ENCODE measurements around the gene NDUFA9.

Gene NDUFA9

GRCh38 chr12:4648501-4649357 is at the start of gene NDUFA9, which contains the start of gene AKAP3:
NDUFA9 (plus strand) TSS chr12:4649114; CDS start chr12:4649127, 13 bp downstream.
AKAP3 (minus strand) TSS chr12:4649051; CDS start chr12:4638196, 10,855 bp downstream.
- peak; percentile 90 for DNase-seq (ENCODE audit: low spot score)

- no peak for DNase-seq (ENCODE audit: low spot score)
Observed at GRCh38 chr12:4603421-4603820, 45.5 kb upstream of the NDUFA9 start.

- no peak for DNase-seq (ENCODE audit: low spot score)
Observed at GRCh38 chr12:4603946-4604345, 45.0 kb upstream of the NDUFA9 start.

GRCh38 chr12:4604684-4605193 is 44.2 kb upstream of the NDUFA9 start:
- DNase-seq (ENCODE audit: low spot score) = peak; percentile 91

GRCh38 chr12:4607056-4607455 is 41.9 kb upstream of the NDUFA9 start:
- DNase-seq (ENCODE audit: low spot score) = no peak

GRCh38 chr12:4609071-4609470 is 39.8 kb upstream of the NDUFA9 start:
- DNase-seq (ENCODE audit: low spot score) = no peak

GRCh38 chr12:4610481-4610880 is 38.4 kb upstream of the NDUFA9 start:
- no peak for DNase-seq (ENCODE audit: low spot score)

GRCh38 chr12:4615667-4616066 is 33.2 kb upstream of the NDUFA9 start:
- no peak for DNase-seq (ENCODE audit: low spot score)

- no peak for DNase-seq (ENCODE audit: low spot score)
Observed at GRCh38 chr12:4621511-4621910, 27.4 kb upstream of the NDUFA9 start.

GRCh38 chr12:4626543-4626942 is 22.4 kb upstream of the NDUFA9 start:
- DNase-seq (ENCODE audit: low spot score) = no peak

- DNase-seq (ENCODE audit: low spot score) = no peak
Observed at GRCh38 chr12:4628406-4628805, 20.5 kb upstream of the NDUFA9 start.

- no peak for DNase-seq (ENCODE audit: low spot score)
Observed at GRCh38 chr12:4630262-4630661, 18.7 kb upstream of the NDUFA9 start.

- no peak for DNase-seq (ENCODE audit: low spot score)
Observed at GRCh38 chr12:4643747-4644146, 5.2 kb upstream of the NDUFA9 start.

GRCh38 chr12:4645023-4645422 is 3.9 kb upstream of the NDUFA9 start:
- no peak for DNase-seq (ENCODE audit: low spot score)

- peak; percentile 9 for DNase-seq (ENCODE audit: low spot score)
Observed at GRCh38 chr12:4648104-4648500, 812 bp upstream of the NDUFA9 start.

- DNase-seq (ENCODE audit: low spot score) = no peak
Observed at GRCh38 chr12:4649358-4649661, 396 bp downstream of the NDUFA9 start.

GRCh38 chr12:4653257-4653656 is 4.3 kb downstream of the NDUFA9 start:
- DNase-seq (ENCODE audit: low spot score) = no peak

- DNase-seq (ENCODE audit: low spot score) = no peak
Observed at GRCh38 chr12:4653691-4654090, 4.8 kb downstream of the NDUFA9 start.

- DNase-seq (ENCODE audit: low spot score) = peak; percentile 64
Observed at GRCh38 chr12:4663971-4664505, 15.1 kb downstream of the NDUFA9 start.

- DNase-seq (ENCODE audit: low spot score) = no peak
Observed at GRCh38 chr12:4665236-4665635, 16.3 kb downstream of the NDUFA9 start.

GRCh38 chr12:4679711-4680110 is 30.8 kb downstream of the NDUFA9 start:
- no peak for DNase-seq (ENCODE audit: low spot score)

GRCh38 chr12:4681732-4682131 is 32.8 kb downstream of the NDUFA9 start:
- DNase-seq (ENCODE audit: low spot score) = no peak

- no peak for DNase-seq (ENCODE audit: low spot score)
Observed at GRCh38 chr12:4685317-4685716, 36.4 kb downstream of the NDUFA9 start.

GRCh38 chr12:4690760-4691159 is 41.8 kb downstream of the NDUFA9 start:
- DNase-seq (ENCODE audit: low spot score) = no peak

Data from GM03348 (cell line).